DOHH2 (cell line): Measurements from ENCODE around the gene NNT.

Source experiments
- H3F3A ChIP-seq: fragments of 200-600 bp; sonication (generic), shearing (Covaris generic); 2 replicates; pipeline ENCODE4 v1.6.0; 2016; ENCODE audit warnings: antibody characterized with exemption, mild to moderate bottlenecking; ENCODE audit not compliant: control insufficient read depth, insufficient read depth
- H3K27ac ChIP-seq: fragments of 200-600 bp; sonication (generic); 2 replicates; pipeline ENCODE4 v1.5.1; 2014; ENCODE audit warnings: low read depth, mild to moderate bottlenecking, low read length, moderate library complexity
- H3K27me3 ChIP-seq: fragments of 200-600 bp; sonication (generic); 2 replicates; pipeline ENCODE4 v1.6.1; 2014; ENCODE audit warnings: mild to moderate bottlenecking, low read length, mixed read lengths; ENCODE audit not compliant: control insufficient read depth
- H3K36me3 ChIP-seq: fragments of 200-600 bp; sonication (generic); 2 replicates; pipeline ENCODE4 v1.6.1; 2014; ENCODE audit warnings: mild to moderate bottlenecking, low read length, moderate library complexity, mixed read lengths; ENCODE audit not compliant: control insufficient read depth
- H3K4me1 ChIP-seq: fragments of 200-600 bp; sonication (generic); 2 replicates; pipeline ENCODE4 v1.6.1; 2014; ENCODE audit warnings: mild to moderate bottlenecking, low read length, mixed read lengths; ENCODE audit not compliant: control insufficient read depth
- H3K4me2 ChIP-seq: fragments of 200-600 bp; sonication (generic); 2 replicates; pipeline ENCODE4 v1.6.0; 2014; ENCODE audit warnings: mild to moderate bottlenecking, low read length, moderate library complexity
- H3K4me3 ChIP-seq: fragments of 200-600 bp; sonication (generic); 2 replicates; pipeline ENCODE4 v1.5.1; 2014; ENCODE audit warnings: mild to moderate bottlenecking, low read length, mixed read lengths
- H3K79me2 ChIP-seq: fragments of 200-600 bp; sonication (generic); 2 replicates; pipeline ENCODE4 v1.6.1; 2014; ENCODE audit warnings: mild to moderate bottlenecking, low read length, mixed read lengths; ENCODE audit not compliant: control insufficient read depth
- H3K9me2 ChIP-seq: fragments of 200-600 bp; sonication (generic); replicated peaks from 2 replicates; pipeline ENCODE4 v1.6.1; 2014; ENCODE audit warnings: mild to moderate bottlenecking, low read length, mixed read lengths; ENCODE audit not compliant: control insufficient read depth
- H3K9me3 ChIP-seq: fragments of 200-600 bp; sonication (generic); 2 replicates; pipeline ENCODE4 v1.6.1; 2014; ENCODE audit warnings: antibody characterized with exemption, low read length, mixed read lengths; ENCODE audit not compliant: control insufficient read depth, insufficient read depth
- H4K20me1 ChIP-seq: fragments of 200-600 bp; sonication (generic); 2 replicates; pipeline ENCODE4 v1.6.0; 2014; ENCODE audit warnings: low read depth, mild to moderate bottlenecking, antibody characterized with exemption, low read length, moderate library complexity; ENCODE audit not compliant: control insufficient read depth, insufficient read depth
- EZH2phosphoT487 ChIP-seq: fragments of 200-600 bp; sonication (generic); IDR thresholded peaks from 2 replicates; pipeline ENCODE4 v1.6.1; 2017; ENCODE audit warnings: borderline replicate concordance, mild to moderate bottlenecking, antibody characterized with exemption, low read length, moderate library complexity, mixed read lengths
- TF ChIP-seq, protein P1 (sequence below): fragments of 200-600 bp; sonication (generic); IDR thresholded peaks from one replicate; pipeline ENCODE4 v1.5.1; 2014; ENCODE audit warnings: antibody characterized with exemption, mild to moderate bottlenecking, low read depth, low read length; ENCODE audit not compliant: poor library complexity, severe bottlenecking

The NNT gene

DNA sequence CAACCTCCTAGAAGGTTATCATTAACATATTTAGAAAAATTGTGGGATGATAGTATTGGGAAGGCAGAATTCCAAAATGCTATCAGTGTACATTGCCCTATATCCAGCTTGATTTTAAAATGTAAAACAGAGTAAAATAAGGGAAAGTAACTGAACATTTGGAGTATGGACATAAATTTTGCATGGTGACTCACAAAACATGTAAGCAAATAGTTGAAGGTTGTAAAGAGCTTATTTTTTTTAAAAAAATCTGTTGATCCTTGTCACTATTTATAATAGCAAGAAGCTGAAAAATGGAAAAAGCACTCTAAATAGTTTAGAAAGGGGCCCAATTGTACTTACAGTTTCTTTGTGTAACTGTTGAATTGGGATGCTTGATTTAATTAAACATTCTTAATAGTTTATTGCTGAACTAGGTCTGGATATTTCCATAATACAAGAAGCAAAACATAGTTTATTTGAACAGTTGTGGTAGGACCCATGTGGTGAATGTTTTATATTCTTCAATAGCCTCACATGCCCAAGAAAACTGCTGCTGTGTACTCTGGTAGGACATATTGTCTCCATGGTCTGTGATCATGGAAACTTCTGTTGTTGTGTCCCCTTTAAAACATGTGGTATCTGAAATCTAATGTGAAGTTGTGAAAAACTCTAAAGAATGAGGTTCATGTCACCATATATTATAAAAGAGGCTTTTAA, 82.4 kb downstream of the NNT start:
- Histone ChIP-seq H3K4me1 (no peaks in the 10 kb centered on the region), H3K36me3 (peaks cover 18% of the 10 kb centered on the region), H3K4me3 (no peak overlapping the region), H3K27ac (no peak overlapping the region), H3K9me2 (no peaks in the 10 kb centered on the region), H3K4me2 (no peak overlapping the region), H3K79me2 (no peaks in the 10 kb centered on the region), H4K20me1 (no peaks in the 10 kb centered on the region), H3K27me3 (no peaks in the 10 kb centered on the region), H3F3A (no peaks in the 10 kb centered on the region), H3K9me3 (no peaks in the 10 kb centered on the region)
- no peak for TF ChIP-seq EZH2phosphoT487
- TF ChIP-seq, protein P1, sequence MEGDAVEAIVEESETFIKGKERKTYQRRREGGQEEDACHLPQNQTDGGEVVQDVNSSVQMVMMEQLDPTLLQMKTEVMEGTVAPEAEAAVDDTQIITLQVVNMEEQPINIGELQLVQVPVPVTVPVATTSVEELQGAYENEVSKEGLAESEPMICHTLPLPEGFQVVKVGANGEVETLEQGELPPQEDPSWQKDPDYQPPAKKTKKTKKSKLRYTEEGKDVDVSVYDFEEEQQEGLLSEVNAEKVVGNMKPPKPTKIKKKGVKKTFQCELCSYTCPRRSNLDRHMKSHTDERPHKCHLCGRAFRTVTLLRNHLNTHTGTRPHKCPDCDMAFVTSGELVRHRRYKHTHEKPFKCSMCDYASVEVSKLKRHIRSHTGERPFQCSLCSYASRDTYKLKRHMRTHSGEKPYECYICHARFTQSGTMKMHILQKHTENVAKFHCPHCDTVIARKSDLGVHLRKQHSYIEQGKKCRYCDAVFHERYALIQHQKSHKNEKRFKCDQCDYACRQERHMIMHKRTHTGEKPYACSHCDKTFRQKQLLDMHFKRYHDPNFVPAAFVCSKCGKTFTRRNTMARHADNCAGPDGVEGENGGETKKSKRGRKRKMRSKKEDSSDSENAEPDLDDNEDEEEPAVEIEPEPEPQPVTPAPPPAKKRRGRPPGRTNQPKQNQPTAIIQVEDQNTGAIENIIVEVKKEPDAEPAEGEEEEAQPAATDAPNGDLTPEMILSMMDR, result no peak

DNA sequence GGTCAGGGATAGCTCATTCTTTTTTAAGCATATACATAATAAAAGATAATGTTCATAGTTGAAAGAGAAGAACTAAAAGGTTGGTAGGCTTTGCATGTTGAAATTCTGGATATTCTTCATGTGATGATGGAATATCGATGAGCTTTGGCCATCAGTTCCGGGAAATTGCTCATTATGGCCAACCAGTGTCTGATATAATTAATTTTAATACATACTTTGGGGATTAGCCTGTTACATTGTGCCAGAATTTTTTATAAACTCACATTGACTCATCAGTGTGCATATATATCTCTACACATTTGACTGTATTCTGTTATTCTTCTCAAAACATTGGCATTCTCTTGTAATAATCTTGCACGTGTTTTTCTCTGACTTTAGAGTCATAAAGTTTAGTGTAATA, 84.3 kb downstream of the NNT start:
- H3K79me2 ChIP-seq, result no peaks in the 10 kb centered on the region
- H3K4me3 ChIP-seq, result no peak overlapping the region
- no peaks in the 10 kb centered on the region for H3F3A ChIP-seq
- peaks cover 14% of the 10 kb centered on the region for H3K36me3 ChIP-seq
- H3K27ac ChIP-seq, result no peak overlapping the region
- no peaks in the 10 kb centered on the region for H3K9me2 ChIP-seq
- no peaks in the 10 kb centered on the region for H3K27me3 ChIP-seq
- TF ChIP-seq EZH2phosphoT487, result no peak
- TF ChIP-seq, protein P1, result no peak
- no peaks in the 10 kb centered on the region for H3K4me1 ChIP-seq
- H3K4me2 ChIP-seq, result no peak overlapping the region
- H4K20me1 ChIP-seq, result no peaks in the 10 kb centered on the region
- H3K9me3 ChIP-seq, result no peaks in the 10 kb centered on the region

DNA sequence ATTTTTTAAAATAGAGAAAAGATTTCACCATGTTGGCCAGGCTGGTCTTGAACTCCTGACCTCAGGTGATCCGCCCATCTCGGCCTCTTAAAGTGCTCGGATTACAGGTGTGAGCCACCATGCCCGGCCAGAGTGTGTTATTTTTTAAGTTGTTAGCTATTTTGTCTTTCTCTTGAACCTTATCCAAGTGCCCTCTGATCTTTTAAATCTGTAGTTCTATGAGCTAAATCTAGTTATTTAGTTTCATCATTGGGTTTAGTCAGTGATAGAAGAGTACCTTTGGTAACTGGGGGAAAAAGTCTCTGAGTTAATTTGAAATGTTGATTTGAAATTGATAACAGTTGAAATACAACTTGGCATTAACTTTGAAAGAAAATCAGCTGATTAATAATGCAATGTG, 88.3 kb downstream of the NNT start:
- Histone ChIP-seq H3K9me2 (no peaks in the 10 kb centered on the region), H3K4me2 (no peak overlapping the region), H3K27ac (no peak overlapping the region), H3F3A (no peaks in the 10 kb centered on the region), H3K4me3 (no peak overlapping the region), H3K9me3 (peaks cover 23% of the 10 kb centered on the region), H4K20me1 (no peaks in the 10 kb centered on the region), H3K27me3 (no peaks in the 10 kb centered on the region), H3K79me2 (no peaks in the 10 kb centered on the region), H3K4me1 (no peaks in the 10 kb centered on the region), H3K36me3 (peaks cover 28% of the 10 kb centered on the region)
- TF ChIP-seq EZH2phosphoT487, result no peak
- TF ChIP-seq, protein P1, result no peak
